HK-2 (cell line): ENCODE measurements around the gene KCND3.
A peak's percentile ranks its signal among the peaks of the same experiment; 100 is the strongest.

Experiments used
- DNase-seq: peaks from one replicate; pipeline ENCODE4 v3.0.0-alpha.2; 2018; ENCODE audit not compliant: unreplicated experiment

KCND3 gene

DNA sequence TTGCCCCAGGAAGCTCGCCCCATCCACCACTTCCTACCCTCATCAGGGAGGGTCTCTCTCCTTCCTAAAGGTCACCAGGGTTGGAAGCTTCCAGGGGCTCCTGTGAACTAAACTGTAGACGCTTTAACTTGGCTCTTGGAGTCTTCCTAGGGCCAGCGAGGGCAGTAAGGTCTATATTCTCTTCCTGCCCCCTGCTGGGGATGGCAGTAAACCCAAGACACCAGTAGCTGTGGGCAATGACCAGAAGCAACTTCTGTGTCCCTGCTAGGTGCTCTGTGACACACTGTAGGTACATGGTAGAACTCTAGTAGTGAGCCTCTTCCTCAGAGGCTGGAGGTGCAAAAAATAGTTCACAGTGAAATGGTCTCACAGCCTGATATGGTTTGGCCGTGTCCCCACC lies 30.0 kb downstream of the KCND3 start:
- DNase-seq = no peak

DNA sequence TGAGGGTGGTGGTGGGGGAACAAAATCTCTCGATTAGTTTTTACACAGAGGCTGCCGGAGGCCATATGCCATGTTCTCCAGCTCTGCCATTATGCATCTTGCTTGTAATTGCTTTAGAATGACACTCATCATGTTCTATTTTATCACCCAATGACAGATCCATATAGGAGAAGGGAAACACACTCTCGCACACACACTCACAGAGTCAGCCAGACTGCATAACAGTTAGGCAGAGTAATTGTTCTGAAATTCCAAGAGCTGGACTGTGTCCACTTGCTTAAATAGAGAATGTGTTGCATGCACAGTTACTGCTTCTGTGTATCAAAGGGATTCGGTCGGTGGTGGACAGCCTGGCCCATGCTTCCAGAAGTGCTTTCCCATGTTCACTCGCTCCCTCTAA lies 30.6 kb downstream of the KCND3 start:
- DNase-seq = no peak

DNA sequence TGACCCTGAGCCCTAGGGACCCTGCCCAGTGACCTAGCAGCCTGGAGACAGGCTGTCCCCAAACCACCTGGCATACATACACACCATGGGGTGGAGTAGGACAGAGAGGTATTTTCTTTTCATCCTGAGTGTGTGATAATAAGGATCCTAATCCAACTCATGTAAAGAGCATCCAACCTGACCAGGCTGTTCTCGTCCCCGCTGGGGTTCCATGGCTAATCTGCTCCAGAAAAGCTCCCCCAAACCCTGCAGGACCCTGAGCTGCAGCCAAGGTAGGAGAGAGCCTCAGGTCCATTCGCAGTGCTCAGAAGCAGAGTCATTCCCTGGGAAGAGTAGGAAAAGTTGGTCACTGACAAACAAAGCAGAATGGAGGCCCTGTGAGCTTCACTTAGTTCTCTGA lies 31.4 kb downstream of the KCND3 start:
- DNase-seq = no peak

DNA sequence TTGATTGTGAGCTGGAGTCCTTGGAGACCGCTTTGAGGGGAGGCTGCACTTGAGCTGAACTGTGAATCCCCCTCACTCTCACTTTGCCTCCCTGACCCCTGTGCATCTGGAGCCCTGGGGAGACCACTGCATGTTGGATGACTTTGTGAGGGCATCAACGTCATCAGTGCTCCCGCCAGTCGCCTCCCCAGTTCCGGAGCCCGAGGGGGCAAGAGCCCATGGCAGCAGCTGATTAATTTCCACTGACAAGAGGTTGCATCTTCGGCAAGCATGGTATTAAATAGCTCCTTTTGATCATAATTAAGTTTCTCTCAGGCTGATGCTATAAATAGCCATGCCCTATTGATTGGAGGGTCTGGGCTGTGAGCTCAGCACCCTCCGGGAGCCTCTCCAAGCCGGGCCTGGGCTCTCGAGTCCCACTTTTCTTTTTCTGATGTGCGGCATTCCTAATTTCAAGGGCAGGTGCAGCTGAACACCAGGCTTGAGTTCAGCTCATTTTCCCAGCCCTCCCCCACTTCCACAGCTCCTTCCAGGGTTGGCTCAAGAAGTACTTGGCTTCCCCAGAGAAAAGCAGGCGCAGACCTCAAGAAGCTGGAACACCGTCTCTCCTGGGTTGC lies 33.2 kb downstream of the KCND3 start:
- no peak for DNase-seq

DNA sequence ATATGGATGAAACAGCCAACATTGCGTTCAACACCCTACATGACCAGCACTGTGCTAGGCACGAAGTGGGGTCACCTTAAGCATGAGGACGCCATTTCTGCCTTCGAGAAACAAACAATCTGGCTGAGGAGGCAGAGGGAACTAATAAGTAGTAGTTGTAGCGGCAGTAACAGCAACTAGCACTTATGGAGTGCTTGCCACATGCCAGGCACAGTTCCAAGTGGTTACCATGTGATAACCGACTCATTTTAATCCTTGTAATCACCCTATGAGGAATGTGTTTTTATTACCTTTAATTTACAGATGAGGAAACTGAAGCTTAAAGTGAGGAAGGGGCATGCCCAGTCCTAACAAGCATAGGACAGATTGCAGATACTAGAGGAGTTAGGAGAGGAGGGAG lies 33.7 kb downstream of the KCND3 start:
- no peak for DNase-seq

DNA sequence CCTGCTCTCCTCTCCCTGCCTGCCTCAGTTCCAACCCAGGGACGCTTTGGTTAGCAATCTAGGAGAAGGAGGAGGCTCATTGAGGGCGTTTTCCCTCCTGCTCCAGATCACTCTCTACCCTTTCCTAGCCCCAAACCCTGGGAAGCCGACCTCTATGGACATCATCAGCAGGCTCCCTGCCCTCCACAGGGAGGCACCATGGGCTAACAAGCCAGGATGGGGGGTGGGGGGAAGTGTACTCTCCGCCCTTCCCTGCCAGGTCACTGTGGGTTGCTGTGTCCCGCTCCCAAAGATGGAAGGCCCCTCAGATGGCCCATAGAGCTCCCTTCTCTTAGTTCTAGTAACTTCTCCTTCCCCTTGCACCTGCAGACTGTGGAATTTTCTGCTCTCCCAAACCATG lies 35.7 kb downstream of the KCND3 start:
- DNase-seq = no peak

DNA sequence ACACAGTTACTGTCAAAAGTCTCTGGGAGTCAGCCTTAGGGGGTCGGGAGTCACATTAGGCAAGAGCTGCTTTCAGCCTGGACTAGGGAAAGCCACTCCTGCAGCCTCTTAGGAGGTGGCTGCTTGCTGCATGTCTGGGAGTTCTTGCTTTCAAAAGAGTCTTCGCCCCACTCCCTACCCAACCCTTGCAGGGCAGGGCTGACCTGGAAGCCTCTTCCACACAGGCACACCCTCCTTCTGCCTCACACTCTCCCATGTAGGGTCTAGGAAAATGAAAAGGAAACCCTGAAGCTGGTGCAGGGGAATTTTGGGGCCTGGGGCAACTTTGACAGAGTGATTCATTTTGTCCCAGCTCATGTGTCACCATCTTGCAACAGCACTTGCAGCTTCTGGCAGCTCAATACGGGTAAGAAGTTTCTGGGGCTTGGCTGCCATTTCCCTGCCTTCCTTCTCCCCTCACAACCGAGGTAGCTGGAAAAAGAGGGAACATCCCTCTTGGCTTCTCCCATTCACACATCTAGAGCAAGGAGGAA lies 37.3 kb downstream of the KCND3 start:
- DNase-seq = no peak

DNA sequence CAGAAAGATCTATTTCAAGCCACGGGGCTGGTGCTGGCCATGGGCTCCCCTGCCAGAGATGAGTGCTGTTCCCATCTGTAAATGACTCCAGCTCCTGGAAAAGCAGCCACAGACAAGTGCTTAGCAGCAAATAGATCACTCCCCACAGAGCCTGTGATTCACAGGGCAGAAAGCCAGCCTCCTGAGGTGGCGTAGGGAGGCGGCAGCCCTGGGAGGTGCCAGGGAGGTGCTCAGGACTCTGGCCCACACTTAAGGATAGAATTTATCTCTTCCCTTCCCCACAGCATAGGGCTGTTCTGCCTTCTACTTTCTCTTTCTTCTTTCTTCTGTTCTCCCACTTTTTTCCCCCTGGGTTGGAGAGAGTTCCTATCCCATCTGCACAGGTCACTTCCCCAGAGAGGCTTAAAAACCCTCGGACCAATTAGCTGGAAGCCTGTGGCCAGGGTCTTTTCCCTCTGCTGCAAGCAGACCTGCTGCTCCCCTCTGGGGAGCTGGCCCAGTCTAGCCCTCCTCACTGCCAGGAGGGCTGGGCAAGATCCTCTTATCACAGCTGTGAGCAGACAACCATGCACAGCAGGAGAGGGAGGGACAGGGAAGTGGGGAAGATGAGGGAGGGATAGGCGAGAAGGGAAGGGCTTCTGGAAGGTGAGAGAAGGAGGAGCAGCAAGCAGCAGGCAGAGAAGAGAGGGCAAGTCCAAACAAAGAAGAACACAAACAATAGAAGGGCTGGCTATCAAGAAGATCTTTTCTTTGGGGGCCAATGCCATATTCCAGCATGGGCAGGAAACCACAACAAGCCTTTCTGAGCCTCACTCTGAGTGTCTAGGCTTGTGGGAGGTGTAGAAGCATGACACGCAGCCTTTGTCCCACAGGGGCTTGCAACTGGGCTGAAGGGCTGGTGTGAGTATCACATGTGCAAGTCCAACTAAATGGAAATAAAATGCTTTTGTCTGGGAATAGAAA lies 41.0 kb downstream of the KCND3 start:
- DNase-seq = peak; percentile 29

DNA sequence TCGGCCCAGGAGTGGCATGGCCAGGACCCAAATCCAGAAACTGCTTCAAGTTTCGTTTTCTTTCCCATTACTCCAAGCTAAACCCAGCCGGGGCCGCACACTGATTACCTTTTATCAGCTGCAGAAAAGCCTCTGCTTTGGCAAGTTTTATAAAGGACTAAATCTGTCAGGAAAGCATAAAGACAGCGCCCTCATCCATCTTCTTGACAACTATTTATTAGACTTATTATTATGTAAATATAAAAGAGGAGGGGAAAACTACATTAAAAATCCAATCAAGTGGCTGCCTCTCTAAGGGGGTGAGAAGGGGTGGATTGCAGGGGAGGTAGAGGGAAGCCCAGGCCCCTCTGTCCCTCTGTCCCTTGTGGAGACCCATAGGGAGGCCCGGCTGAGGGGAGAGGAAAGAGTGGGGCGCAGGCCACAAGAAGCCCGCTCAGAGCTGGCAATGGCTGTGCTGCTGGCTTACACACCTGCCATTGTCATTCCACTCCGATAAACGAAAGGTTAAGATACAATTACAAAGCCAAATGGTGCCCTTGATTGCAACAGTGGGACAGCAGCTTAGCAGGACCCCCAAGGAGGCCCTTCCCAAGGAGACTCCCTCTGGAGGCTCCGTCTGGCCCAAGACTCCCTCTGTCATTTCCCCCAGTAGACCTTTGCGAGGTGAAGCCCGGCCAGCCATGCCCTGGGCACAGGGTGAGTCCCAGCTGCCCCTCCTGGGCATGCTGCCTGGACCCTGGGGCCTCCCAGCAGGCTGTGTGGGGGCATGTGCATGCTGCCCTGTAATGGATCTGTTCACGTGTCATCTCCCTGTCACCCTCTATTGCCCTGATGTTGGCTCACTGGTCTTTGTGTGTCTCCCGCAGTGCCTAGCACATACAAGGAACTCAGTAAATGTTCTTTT lies 45.4 kb downstream of the KCND3 start:
- no peak for DNase-seq

DNA sequence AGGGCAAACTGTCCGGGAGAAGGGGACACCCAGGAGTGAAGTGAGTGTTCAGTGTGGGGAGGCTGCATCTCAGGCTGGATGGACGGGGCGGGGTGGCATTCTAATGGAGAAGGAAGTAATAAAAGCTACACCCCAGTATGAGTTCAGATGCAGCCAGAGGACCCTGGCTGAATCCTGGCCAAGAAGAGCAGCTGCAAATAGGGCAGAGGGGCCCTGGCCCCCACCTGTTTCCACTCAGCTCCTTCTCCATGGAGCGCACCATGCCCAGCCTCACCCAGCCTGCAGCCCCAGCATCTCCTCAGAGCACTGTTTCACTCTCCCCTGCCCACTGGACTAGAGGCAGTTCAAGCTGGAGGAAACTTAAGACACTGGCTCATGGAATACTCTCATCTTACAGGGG lies 46.4 kb downstream of the KCND3 start:
- no peak for DNase-seq

DNA sequence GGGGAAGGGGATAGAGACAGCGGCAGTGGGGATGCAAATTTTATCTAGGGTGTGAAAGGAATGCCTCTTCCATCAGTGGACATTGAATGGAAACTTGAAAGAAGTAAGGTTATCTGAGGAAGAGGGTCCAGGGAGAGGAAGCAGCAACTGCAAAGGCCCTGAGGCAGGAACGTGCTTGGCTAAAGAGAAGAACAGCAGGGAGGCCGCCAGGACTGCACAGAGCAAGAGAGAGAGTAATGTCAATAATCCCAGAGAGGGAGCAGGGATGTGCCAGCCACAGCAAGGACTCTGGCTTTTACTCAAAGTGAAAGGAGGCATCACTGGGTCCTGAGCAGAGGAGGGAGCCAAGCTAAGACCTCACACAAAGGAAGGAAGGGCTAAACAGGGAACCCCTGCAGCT lies 50.9 kb downstream of the KCND3 start:
- DNase-seq = no peak

DNA sequence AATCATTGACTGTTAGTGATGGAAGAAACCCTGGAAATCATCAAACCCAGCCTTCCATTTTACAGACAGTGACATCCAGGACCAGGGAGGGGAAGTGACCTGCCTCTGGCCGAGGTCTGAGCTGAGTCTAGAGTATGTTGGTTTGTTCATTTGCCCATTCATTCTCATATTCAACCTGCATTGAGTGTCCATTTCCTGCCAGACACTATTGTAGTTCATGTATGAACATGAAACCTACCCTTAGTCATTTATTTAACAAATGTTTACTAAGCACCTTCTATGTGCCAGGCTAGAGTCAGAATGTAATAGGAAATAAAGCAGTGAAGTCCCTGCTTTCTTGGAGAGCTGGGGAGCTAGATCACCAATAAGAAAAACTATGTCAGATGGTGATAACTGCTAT lies 51.3 kb downstream of the KCND3 start:
- no peak for DNase-seq

DNA sequence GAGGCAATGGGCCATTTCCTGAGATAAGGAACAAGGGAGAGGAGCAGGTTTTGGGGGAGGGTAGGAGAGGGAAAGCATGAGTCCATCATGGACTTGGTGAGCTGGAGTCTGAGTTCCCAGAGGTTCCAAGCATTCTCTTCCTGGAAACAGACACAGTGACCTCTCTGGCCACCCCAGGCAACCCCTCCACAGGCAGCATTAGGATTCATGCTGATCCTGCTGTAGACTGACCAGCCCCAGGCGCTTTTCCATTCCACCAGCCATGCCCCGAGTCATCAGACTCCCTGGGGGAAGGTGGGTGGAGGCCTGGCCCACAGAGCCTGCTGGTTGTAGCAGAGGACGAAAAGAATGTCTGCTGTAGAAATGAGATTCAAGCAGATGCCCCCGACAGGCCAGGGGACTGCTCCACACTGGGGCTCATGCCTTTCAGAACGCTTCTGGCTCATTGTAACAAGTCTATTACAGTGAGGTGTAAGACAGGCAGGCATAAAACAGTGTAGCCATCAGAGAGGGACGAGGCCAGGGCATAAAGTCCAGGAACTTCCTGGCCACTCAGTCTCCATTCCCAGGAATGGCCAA lies 52.2 kb downstream of the KCND3 start:
- DNase-seq = no peak

DNA sequence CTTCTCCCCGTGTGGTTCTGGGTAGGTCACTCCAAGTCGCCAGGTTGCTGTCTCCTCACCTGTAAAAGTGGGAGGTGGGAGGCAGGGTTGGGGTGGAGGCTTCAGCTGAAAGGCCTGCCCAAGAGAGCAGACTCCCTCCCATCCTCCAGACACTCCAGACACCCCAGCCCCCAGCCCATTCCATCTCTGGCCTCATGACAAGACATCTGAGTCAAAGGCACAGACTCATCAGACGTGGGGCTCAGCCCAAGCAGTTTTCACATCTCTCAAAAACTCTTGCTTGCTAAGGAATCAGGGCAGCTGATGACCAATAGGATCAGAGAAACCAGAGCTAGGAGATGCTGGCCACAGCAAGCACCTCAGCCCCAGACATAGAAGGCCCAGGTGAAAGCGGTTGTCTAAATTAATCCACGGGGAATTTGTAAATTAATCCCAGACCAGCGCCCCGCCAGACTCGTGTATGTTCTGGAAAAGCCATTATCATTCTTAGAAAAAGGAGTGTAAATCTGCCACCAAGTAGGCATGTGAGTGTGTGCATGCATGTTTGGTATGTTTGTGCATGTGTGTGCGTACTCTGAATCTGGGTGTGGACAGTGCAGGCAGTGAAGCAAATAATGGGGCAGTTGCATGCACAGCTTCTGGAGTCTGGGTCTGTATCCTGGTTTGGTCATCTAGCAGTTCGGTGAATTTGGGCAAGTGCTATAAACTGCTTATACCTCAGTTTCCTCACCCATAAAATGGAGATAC lies 55.2 kb downstream of the KCND3 start:
- no peak for DNase-seq

DNA sequence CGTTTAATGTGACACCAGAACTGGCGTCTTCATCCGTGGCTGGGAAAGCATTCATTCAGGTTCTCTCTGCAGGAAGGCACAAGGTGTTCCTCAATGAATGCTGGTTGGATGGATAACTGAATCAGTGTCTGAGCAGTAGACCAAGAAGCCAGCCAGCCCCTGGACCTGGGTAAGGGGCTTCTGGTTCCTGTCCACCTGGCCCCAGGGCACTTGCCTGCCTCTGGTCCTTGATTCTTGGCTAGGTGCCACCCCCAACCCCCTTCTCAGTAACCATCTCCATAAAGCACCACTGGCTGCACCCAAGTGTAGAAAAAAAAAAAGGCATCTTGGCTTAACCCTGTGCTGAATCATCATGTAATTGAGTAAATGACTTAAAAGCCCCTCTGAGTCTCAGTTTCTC lies 59.1 kb downstream of the KCND3 start:
- no peak for DNase-seq

DNA sequence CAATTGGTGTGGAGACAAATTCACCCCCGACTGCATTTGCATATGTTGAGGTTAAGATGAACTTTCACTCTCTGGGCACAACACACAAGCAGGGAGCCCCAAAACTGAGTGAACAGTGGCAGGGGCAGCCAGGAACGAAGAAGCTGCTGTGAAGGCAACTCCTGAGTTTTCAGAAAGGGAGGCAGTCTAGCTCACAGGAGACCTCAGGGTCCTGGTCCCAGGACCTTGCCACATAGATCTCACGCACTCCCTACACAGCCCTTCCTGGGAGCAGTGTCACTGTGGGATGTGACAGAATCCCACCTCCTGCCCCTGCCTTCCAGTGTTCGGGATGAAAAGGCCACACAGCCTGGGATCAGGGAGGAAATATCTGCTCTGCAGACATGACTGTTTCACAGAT lies 60.9 kb downstream of the KCND3 start:
- DNase-seq = no peak

DNA sequence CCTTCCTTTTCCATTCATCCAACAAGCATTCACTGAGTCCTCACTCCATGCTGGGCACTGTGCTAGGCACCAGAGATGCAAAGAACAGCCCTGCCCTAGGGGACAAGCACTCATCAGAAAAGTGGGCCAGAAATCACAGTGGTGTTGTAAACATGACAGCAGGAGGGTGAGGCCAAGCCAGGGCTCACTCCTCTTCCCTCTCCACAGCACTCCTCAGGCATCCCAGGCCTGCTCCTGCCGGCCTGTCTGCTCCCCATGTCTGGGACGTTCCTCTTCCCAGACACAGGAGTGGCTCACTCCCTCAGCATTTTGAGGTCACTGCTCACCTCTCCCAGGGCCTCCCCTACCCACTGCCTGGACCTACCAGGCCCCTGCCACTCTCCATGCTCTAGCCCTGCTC lies 61.8 kb downstream of the KCND3 start:
- DNase-seq = no peak

DNA sequence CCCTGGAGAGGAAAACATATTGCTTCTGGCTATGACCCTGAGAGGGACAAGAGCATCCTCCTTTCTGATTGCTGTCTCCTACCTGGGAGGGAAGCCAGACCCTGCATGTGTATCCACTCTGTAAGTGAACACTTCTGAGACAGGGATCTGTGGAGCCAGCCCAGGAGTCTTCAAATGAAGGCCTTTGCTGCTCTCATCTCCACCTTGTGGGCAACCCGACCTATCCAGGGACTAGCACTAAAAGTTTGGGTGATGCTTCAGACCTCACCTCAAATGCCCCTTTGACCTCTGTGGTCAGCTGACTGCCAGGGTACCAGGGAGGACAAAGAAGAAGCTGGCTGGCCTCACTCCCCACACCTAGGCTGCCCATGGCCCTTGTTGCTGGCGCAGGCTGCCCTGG lies 64.7 kb downstream of the KCND3 start:
- DNase-seq = no peak

DNA sequence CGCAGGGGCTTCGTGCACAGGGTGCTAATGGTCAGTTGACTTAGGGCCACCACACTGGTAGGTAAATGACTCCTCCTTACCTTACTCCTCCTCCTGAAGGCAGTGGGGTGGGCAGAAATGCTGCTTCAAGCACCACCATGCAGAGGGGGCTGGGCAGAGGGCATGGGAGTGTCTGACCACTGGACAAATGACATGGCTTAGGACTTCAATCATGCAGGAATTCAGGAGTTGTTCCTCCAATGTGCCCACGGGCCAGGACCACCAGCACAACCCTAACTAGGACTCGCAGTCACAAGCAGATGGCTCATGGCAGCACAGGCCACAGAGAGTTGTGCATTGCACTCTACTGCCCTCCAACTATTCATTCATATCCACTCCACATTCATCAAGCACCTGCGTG lies 65.7 kb downstream of the KCND3 start:
- no peak for DNase-seq

DNA sequence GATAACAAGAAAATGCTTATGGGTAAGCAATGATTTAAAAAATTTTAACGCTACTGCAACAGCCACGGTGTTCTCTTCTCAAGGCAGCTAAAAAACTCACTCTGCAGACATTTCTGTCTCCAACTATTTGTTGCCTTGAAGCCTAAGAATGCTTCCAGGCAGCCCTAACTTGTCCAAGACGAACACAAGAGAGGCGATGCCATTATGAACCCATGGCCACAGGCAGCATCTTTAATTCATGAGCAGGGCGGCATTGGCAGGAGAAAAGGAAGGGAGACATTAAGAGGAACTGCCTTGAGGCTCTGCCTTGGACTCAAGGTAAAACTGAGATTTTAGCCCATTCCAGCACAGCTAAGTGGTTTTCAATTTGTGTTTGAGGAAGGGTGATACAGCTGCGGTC lies 67.5 kb downstream of the KCND3 start:
- no peak for DNase-seq
